HG03571 (cell line): Measurements from ENCODE around the gene CXCL16.
"Not testable (repeated sequence)": the region's sequence is repeated elsewhere in the genome, so short reads cannot be mapped to it uniquely, and the experiment has no call there.

Experiments
- ATAC-seq: cut with Tn5 transposase; IDR thresholded peaks from one replicate; pipeline ENCODE4 v1.9.1; 2021; ENCODE audit not compliant: unreplicated experiment

Gene CXCL16

DNA sequence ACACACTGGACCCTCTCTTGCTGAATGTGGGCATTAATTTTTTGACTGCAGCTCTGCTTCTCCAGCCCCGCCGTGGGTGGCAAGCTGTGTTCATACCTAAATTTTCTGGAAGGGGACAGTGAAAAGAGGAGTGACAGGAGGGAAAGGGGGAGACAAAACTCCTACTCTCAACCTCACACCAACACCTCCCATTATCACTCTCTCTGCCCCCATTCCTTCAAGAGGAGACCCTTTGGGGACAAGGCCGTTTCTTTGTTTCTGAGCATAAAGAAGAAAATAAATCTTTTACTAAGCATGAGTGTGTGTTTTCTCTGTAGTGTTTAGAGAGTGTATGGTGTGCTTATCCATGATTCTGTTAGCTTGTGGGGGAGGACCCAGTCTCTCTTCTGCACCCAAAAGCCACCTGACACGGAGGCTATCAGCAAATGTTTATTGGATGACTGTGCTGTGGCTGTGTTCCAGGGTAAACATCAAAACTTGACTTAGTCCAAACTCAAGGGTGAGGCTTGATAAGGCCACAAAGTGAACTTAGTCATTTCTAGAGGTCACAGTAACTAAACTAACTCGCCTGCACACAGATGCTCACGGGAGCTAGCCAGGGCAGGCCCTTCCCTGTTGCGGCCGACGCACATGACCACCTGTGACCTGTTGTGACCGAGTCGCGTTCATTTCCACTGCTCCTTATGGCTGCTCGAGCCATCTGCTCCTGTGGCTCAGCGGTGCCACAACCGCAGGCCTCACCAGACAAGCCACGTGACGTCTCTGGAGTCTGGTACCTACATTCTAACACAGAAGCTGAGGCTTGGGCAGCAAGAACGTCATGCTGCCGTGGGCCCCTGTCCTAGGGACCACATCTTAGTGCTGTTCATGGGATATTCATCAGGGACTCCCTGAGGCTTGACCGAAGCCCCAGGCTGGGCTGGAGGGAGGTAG, 18.3 kb downstream of the CXCL16 start:
- ATAC-seq: no peak

- no peak for ATAC-seq
These were observed 18.9 kb downstream of the CXCL16 start for GRCh38 chr17:4720787-4721186.

- ATAC-seq: no peak
These were observed 20.0 kb downstream of the CXCL16 start for GRCh38 chr17:4719684-4720221.

GRCh38 chr17:4719146-4719545, 20.6 kb downstream of the CXCL16 start:
- no peak for ATAC-seq

GRCh38 chr17:4718276-4718675, 21.5 kb downstream of the CXCL16 start:
- ATAC-seq: no peak

GRCh38 chr17:4717791-4718190, 21.9 kb downstream of the CXCL16 start:
- ATAC-seq: no peak

DNA sequence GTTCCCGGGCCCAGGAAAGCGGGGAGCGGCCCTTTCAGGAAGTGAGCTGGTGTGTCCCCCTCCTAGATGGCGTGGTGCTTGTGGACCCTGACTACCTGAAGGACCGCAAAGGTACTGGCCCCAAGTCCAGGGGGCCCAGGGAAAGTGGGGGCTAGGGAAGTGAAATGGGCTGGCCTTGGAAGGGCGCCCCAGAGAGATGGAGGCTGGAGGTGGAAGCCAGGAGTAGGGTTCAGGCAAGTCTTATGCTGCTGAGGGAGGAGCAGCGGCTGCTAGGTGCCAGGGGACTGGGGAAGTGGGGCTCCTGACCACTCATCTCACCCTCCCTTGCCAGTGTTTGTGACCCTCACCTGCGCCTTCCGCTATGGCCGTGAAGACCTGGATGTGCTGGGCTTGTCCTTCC, 23.6 kb downstream of the CXCL16 start:
- no peak for ATAC-seq

DNA sequence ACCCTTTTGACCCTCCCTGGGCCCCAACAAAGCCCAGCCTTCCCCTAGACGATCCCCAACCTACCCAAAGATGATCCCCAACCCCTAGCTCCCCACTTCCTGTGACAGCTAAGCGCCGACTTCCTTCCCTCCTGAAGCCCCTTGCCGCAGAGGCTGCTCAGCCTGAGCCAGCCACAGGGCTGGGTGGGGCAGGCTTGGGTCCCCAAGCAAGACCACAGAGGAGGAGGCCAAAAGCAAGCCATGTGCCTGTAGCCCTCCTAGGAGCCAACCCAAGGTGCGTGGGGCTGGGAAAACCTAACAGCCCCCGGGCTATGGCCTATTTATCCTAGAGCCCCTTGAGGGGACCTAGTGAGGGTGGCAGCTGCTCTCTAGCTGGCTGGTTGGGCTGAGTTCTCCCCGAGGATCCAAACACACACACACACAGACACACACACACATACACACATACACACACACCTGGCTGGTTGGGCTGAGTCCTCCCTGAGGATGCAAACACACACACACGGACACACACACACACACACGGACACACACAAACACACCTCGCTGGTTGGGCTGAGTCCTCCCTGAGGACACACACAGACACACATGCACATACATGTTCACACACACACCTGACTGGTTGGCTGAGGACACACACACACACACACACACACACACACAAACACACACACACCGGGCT, 24.5 kb downstream of the CXCL16 start:
- no peak for ATAC-seq

- ATAC-seq: not testable (repeated sequence)
These were observed 25.2 kb downstream of the CXCL16 start for GRCh38 chr17:4714340-4715062.

GRCh38 chr17:4712526-4712925, 27.2 kb downstream of the CXCL16 start:
- no peak for ATAC-seq

DNA sequence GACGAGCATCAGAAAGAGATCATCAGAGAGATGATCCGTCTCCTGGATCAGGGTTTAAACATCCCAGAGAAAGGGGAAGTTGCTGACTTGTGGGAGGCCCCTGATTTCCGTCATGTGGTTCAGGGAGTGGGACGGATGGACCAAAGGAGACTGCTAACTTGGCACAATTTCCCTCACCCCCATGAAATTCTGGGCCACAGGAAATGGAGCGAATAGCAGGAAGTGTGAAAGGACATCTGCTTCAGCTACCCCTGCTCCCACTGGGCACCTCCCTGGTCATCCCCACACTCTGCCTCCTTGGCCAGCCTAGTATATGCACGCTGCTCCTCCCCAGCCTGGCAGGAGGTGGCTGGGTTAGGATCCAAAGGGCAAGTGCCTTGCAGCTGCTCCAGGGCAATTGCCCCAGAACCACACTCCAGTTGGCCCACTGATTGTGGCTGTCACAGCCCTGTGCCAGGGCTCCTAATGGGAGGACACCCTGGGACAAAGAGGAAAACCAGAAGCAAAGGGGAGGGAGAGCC, 28.0 kb downstream of the CXCL16 start:
- no peak for ATAC-seq

- ATAC-seq: peak; percentile 1
These were observed 28.8 kb downstream of the CXCL16 start for GRCh38 chr17:4710693-4711634.

DNA sequence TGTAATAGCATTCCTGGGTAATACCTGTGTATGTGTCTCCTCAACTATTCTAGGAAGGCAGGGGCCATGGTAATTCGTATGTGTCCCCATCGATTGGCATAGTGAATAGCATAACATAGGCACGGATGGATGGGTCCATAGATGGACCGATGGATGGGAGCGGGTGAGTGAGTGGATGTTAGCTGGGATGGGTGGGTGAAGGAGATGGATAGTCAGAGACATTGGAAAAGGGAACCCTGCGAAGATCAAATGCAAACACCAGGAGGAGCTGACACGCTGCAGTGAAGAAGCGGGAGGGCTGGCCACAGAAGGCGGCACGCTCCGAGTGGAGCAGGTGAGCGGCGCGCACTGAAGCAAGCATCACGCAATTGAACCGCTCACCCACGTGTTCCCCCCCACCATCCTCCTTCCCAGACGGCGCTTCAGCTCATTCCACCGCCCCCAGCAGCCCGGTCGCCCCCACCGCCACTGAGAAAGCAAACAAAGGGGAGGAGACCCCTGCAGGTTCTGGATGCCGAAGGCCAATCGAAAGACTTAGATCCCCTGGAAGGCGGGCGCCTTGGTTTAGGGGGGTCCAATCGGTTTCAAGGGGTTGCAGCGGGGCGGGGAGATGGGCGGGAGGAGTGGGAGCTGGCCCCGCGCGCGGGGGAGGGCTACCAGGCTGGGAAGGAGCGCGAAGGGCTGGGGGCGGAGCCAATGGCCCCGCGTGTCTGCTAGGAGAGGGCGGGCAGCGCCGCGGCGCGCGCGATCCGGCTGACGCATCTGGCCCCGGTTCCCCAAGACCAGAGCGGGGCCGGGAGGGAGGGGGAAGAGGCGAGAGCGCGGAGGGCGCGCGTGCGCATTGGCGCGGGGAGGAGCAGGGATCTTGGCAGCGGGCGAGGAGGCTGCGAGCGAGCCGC, 29.7 kb downstream of the CXCL16 start, which contains the start of gene ARRB2:
TSS of gene ARRB2 (plus strand) at position 839 of the 899 bp plus-strand sequence. CDS start 90 bp downstream, outside the sequence.
- peak; percentile 81 for ATAC-seq

DNA sequence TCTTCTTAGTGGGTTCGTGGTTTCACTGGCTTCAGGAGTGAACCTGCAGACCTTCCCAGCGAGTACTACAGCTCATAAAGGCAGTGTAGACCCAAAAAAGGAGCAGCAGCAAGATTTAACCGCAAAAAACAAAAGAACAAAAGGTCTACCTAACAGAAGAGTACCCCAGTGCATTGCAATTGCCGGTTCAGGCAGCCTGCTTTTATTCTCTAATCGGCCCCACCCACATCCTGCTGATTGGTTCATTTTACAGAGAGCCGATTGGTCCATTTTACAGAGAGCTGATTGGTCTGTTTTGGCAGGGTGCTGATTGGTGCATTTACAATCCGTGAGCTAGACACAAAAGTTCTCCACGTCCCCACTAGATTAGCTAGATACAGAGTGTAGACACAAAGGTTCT, 31.3 kb downstream of the CXCL16 start:
- ATAC-seq: no peak

DNA sequence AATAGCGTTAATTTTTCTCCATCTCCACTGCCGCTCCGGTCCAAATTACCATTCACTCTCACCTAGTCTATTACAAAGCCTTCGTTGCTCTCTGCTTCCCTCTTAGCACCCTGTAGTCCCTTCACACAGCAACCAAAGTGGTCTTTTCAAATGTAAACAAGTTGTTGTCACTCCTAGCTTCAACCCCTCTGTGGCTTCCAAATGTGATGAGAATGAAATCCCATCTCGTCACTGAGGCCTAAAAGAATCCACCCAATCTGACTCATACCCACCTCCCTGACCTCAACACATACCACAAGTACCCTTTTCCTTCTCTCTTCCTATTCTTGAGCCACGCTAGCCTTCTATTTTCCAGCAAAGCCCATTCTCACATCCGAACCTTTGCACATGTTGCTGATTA, 33.6 kb downstream of the CXCL16 start:
- no peak for ATAC-seq

GRCh38 chr17:4704991-4705390, 34.7 kb downstream of the CXCL16 start:
- no peak for ATAC-seq

DNA sequence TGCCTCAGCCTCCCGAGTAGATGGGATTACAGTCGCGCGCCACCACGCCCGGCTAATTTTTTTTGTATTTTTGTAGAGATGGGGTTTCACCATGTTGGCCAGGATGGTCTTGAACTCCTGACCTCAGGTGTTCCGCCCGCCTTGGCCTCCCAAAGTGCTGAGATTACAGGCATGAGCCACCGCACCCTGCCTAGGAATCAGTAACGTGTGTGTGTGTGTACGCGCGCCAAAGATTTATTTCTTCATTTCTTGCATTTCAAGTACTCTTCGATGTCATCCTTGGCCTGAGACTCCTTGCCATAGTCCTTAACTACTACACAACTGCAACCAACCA, 35.2 kb downstream of the CXCL16 start:
- not testable (repeated sequence) for ATAC-seq

DNA sequence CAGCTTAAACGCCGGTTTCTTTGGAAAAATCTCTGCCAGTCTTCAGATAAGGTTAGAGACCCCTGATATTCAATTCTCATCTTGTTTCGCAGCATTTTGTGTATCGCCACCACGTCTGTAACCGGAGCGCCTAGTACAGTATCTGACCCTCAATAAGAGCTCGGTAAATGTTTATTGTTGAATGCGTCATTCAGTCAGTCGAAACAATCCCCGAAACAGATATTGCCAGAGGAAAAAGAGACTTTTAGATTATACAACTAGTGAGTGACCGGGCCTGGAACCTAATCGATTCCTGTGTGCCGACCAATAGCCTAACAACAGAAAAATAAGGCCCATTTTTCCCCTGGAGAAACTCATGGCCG, 36.4 kb downstream of the CXCL16 start:
- ATAC-seq: no peak

- ATAC-seq: no peak
These were observed 38.6 kb downstream of the CXCL16 start for GRCh38 chr17:4701116-4701515.
